Measurements from ENCODE around the gene RPL36. TPM values are rescaled to one million over a fixed set of nuclear protein-coding genes. Genes with fewer than 3 reads are reported as not detected.

Gene RPL36
- polyA plus RNA-seq, 1 of the 3 experiments (the other 2 are of a cell fraction) = 1,383 TPM

GRCh38 chr19:5677580-5677979, 12.5 kb upstream of the RPL36 start (continued):
- no peak for TF ChIP-seq POLR2AphosphoS5 (IDR thresholded peaks at IDR 0.05; ENCODE audit: low read depth, low read length)

- H3K27ac ChIP-seq (ENCODE audit: low read depth in 2 of 2, low read length in 1 of 2) = no peak overlapping the region
- 96% methylated on average over 5 of the region's 22 CpGs for WGBS (ENCODE audit: low lambda C conversion rate)
- no peak overlapping the region for H2AFZ ChIP-seq (ENCODE audit: low read depth)
- H3K9ac ChIP-seq = no peak overlapping the region
- H3K4me2 ChIP-seq = no peak overlapping the region
- no peaks in the 10 kb centered on the region for H4K20me1 ChIP-seq (ENCODE audit: insufficient read depth)
- H3K9me2 ChIP-seq = no peaks in the 10 kb centered on the region
- no peak overlapping the region for H3K4me3 ChIP-seq (ENCODE audit: low read depth in 2 of 2, low read length in 1 of 2)
- no peak for TF ChIP-seq SMC3 (IDR thresholded peaks at IDR 0.05; ENCODE audit: low read depth, low read length)
- no peak for TF ChIP-seq EP300 (IDR thresholded peaks at IDR 0.05; ENCODE audit: borderline replicate concordance in 1 of 2, low read depth in 1 of 2, low read length in 1 of 2)
- TF ChIP-seq USF2 (IDR thresholded peaks at IDR 0.05; ENCODE audit: borderline replicate concordance, low read depth, low read length) = no peak
- no peak for TF ChIP-seq NFIC (IDR thresholded peaks at IDR 0.05; ENCODE audit: borderline replicate concordance)
- TF ChIP-seq FOSL2 (IDR thresholded peaks at IDR 0.05; ENCODE audit: borderline replicate concordance, low read depth) = no peak
- no peak for TF ChIP-seq FOXM1 (IDR thresholded peaks at IDR 0.05; ENCODE audit: low read depth)
- TF ChIP-seq TCF12 (IDR thresholded peaks at IDR 0.05) = no peak
- no peak for TF ChIP-seq REST (IDR thresholded peaks at IDR 0.05; ENCODE audit: low read depth, low read length)
- no peak for TF ChIP-seq YY1 (IDR thresholded peaks at IDR 0.05; ENCODE audit: low read depth)
- no peak for TF ChIP-seq GABPA (IDR thresholded peaks at IDR 0.05; ENCODE audit: low read depth)
- TF ChIP-seq, protein P1, sequence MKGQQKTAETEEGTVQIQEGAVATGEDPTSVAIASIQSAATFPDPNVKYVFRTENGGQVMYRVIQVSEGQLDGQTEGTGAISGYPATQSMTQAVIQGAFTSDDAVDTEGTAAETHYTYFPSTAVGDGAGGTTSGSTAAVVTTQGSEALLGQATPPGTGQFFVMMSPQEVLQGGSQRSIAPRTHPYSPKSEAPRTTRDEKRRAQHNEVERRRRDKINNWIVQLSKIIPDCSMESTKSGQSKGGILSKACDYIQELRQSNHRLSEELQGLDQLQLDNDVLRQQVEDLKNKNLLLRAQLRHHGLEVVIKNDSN (IDR thresholded peaks at IDR 0.05; ENCODE audit: borderline replicate concordance, low read depth) = no peak
- no peak for TF ChIP-seq CHD2 (IDR thresholded peaks at IDR 0.05; ENCODE audit: low read length, partially characterized antibody)
- TF ChIP-seq, protein P2, sequence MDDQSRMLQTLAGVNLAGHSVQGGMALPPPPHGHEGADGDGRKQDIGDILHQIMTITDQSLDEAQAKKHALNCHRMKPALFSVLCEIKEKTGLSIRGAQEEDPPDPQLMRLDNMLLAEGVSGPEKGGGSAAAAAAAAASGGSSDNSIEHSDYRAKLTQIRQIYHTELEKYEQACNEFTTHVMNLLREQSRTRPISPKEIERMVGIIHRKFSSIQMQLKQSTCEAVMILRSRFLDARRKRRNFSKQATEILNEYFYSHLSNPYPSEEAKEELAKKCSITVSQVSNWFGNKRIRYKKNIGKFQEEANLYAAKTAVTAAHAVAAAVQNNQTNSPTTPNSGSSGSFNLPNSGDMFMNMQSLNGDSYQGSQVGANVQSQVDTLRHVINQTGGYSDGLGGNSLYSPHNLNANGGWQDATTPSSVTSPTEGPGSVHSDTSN (IDR thresholded peaks at IDR 0.05) = no peak
- no peak for TF ChIP-seq TEAD4 (IDR thresholded peaks at IDR 0.05; ENCODE audit: borderline replicate concordance, insufficient read depth)
- no peak for TF ChIP-seq GATA2 (CRISPR knock-in tag; IDR thresholded peaks at IDR 0.05)
- no peak for TF ChIP-seq ZBTB33 (IDR thresholded peaks at IDR 0.05; ENCODE audit: borderline replicate concordance, low read depth)
- POLR2A ChIA-PET = no interaction called here
- H3K27me3 ChIP-seq (ENCODE audit: insufficient read depth) = no peaks in the 10 kb centered on the region
- no peaks in the 10 kb centered on the region for H3K36me3 ChIP-seq (replicated peaks in 1 of 2; ENCODE audit: control insufficient read depth in 1 of 2, insufficient read depth in 2 of 2, low read length in 1 of 2)
- H3K4me1 ChIP-seq (ENCODE audit: control insufficient read depth in 1 of 2, insufficient read depth in 2 of 2, low read depth in 1 of 2, low read length in 1 of 2) = peaks cover 4 to 21% of the 10 kb centered on the region in 2 experiments; a peak in 1 of 4 replicates
- no peaks in the 10 kb centered on the region for H3K9me3 ChIP-seq
- no peak for DNase-seq
- H3K79me2 ChIP-seq (ENCODE audit: insufficient read depth) = peaks cover 17% of the 10 kb centered on the region
- CTCF ChIA-PET = interaction anchor here (2.4 kb wide), 1 partner anchor 11 kb away, joined by 6 read pairs; the partner anchor contains the start of gene RPL36
- H3F3A ChIP-seq (replicated peaks; ENCODE audit: insufficient read depth) = no peaks in the 10 kb centered on the region
Observed at GRCh38 chr19:5678071-5678718, 11.9 kb upstream of the RPL36 start.
